Measurements from ENCODE around the gene DMD. TPM values are rescaled to one million over a fixed set of nuclear protein-coding genes. Genes with fewer than 3 reads are reported as not detected.
A peak's percentile ranks its signal among the peaks of the same experiment; 100 is the strongest.

DMD gene
- total and polyA plus RNA-seq, 2 experiments from 2014 or later, result 73.5 to 90.7 TPM

DNA sequence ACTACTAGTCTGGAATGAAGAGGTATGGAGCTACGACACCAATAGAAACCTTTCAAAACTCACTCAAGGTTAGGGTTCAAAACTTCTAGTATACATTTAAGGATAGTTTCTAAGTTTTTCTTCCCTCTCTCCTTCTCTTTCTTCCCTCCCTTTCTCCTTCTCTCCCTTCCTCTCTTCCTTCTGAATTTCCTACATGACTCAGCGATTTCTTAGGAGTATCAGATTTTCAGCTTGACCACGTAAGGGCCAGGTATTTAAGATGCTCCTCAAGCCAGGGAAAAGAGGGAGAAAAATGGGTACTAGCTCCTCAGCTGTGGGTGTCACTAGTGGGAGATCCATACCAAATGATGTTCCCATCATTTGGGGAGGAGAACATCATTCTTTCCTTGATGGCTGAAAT is 2083.6 kb downstream of the DMD start:
- no peak for DNase-seq (ENCODE audit: low read depth in 1 of 2, low spot score in 1 of 2)
- Histone ChIP-seq H3K36me3 (no peaks in the 10 kb centered on the region), H3K4me3 (no peak overlapping the region), H3K4me1 (ENCODE audit: low read depth) (peaks cover 24% of the 10 kb centered on the region), H3K27ac (no peak overlapping the region), H3K9me3 (ENCODE audit: low read depth) (no peaks in the 10 kb centered on the region), H3K27me3 (no peaks in the 10 kb centered on the region)
- TF ChIP-seq, protein P1, sequence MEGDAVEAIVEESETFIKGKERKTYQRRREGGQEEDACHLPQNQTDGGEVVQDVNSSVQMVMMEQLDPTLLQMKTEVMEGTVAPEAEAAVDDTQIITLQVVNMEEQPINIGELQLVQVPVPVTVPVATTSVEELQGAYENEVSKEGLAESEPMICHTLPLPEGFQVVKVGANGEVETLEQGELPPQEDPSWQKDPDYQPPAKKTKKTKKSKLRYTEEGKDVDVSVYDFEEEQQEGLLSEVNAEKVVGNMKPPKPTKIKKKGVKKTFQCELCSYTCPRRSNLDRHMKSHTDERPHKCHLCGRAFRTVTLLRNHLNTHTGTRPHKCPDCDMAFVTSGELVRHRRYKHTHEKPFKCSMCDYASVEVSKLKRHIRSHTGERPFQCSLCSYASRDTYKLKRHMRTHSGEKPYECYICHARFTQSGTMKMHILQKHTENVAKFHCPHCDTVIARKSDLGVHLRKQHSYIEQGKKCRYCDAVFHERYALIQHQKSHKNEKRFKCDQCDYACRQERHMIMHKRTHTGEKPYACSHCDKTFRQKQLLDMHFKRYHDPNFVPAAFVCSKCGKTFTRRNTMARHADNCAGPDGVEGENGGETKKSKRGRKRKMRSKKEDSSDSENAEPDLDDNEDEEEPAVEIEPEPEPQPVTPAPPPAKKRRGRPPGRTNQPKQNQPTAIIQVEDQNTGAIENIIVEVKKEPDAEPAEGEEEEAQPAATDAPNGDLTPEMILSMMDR (IDR thresholded peaks at IDR 0.05; ENCODE audit: low read depth, low read length), result no peak

DNA sequence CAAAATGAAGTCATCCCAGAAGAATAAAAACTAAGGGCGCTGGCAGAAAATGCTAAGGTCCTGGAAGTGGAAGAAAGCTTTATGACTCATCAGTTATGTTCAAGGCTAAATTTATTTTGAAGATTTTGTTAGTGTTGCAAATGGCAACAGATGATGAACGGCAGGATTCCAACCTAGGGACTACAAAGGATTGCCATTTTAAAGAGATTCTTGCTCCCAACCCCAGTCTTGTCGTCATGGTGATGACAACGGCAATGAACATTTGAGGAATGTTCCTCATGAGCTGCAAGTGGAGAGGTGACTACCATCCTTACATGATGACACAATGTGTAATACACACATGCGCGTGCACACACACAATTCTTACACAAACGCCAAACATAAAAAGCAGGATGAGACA is 2085.1 kb downstream of the DMD start:
- H3K36me3 ChIP-seq, result no peaks in the 10 kb centered on the region
- H3K9me3 ChIP-seq (ENCODE audit: low read depth), result no peaks in the 10 kb centered on the region
- no peaks in the 10 kb centered on the region for H3K27me3 ChIP-seq
- no peak overlapping the region for H3K4me3 ChIP-seq
- TF ChIP-seq, protein P1 (IDR thresholded peaks at IDR 0.05; ENCODE audit: low read depth, low read length), result no peak
- peaks cover 24% of the 10 kb centered on the region for H3K4me1 ChIP-seq (ENCODE audit: low read depth)
- DNase-seq (ENCODE audit: low read depth in 1 of 2, low spot score in 1 of 2), result peak in 1 of 2 donors; percentile 18
- no peak overlapping the region for H3K27ac ChIP-seq

DNA sequence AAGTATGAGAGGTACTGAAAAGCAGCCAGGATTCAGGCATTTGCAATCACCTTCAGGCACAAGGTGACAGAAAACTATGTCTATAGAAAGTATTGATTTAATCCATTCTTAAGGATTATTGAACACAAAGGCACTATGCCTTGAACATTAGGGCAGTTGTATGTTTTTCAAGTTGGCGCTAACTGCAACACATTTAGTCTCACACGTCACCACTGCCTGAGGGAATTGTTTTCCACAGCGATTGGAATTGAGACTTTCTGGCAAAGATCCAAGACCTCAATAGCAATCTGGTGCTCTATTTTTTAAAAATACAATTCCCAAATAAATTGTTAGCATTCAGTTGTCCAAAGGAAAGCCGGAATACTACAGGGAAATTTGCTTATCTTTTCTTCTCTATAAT is 2086.8 kb downstream of the DMD start:
- no peak overlapping the region for H3K4me3 ChIP-seq
- TF ChIP-seq, protein P1 (IDR thresholded peaks at IDR 0.05; ENCODE audit: low read depth, low read length), result no peak
- DNase-seq (ENCODE audit: low read depth in 1 of 2, low spot score in 1 of 2), result peak in 1 of 2 donors; percentile 34
- peaks cover 18% of the 10 kb centered on the region for H3K4me1 ChIP-seq (ENCODE audit: low read depth)
- no peaks in the 10 kb centered on the region for H3K36me3 ChIP-seq
- H3K27ac ChIP-seq, result no peak overlapping the region
- H3K27me3 ChIP-seq, result no peaks in the 10 kb centered on the region
- H3K9me3 ChIP-seq (ENCODE audit: low read depth), result no peaks in the 10 kb centered on the region

DNA sequence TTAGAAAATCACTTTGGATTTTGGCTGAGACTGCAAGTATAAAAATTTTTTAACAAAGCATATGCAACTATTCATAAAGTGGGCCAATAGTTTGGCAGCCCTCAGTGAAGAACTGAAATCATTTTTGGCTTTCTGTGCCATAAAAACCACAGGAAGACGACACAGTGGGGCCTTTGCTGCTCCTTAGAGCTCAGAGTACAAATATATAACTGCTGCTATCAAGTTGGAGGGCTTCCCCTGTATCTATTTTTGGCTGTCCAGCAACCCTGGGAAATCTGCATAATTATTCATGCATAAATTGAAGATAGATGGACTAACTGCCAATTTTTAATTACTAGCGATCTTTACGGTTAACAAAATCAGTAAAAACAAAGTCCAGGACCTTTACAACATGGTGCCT is 2088.0 kb downstream of the DMD start:
- peaks cover 18% of the 10 kb centered on the region for H3K4me1 ChIP-seq (ENCODE audit: low read depth)
- peak in 1 of 2 donors; percentile 4 for DNase-seq (ENCODE audit: low read depth in 1 of 2, low spot score in 1 of 2)
- peak overlapping the region; percentile 24 for H3K27ac ChIP-seq
- no peaks in the 10 kb centered on the region for H3K9me3 ChIP-seq (ENCODE audit: low read depth)
- no peaks in the 10 kb centered on the region for H3K27me3 ChIP-seq
- TF ChIP-seq, protein P1 (IDR thresholded peaks at IDR 0.05; ENCODE audit: low read depth, low read length), result no peak
- H3K36me3 ChIP-seq, result no peaks in the 10 kb centered on the region
- H3K4me3 ChIP-seq, result no peak overlapping the region

DNA sequence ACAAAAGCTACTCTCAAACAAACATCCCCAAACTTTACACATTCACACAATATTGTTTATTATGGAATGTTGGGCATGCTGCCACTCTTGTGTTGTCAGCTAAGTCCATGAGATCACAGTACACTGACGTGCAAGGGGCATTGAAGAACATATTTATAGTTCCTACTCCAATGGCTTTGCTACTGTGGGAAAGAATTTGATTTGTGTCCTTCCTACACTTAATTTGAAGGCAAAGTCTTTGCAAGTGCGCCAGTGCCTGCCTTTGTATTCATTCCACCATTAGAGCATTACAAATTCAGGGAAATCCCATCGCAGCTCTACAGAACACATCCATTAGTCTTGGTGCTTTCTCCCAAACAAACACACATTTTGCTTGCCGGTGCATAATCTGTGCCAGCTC is 2094.1 kb downstream of the DMD start:
- Histone ChIP-seq H3K4me1 (ENCODE audit: low read depth) (no peaks in the 10 kb centered on the region), H3K27me3 (no peaks in the 10 kb centered on the region), H3K27ac (no peak overlapping the region), H3K36me3 (no peaks in the 10 kb centered on the region), H3K4me3 (no peak overlapping the region), H3K9me3 (ENCODE audit: low read depth) (no peaks in the 10 kb centered on the region)
- TF ChIP-seq, protein P1 (IDR thresholded peaks at IDR 0.05; ENCODE audit: low read depth, low read length), result no peak
- DNase-seq (ENCODE audit: low read depth in 1 of 2, low spot score in 1 of 2), result no peak

DNA sequence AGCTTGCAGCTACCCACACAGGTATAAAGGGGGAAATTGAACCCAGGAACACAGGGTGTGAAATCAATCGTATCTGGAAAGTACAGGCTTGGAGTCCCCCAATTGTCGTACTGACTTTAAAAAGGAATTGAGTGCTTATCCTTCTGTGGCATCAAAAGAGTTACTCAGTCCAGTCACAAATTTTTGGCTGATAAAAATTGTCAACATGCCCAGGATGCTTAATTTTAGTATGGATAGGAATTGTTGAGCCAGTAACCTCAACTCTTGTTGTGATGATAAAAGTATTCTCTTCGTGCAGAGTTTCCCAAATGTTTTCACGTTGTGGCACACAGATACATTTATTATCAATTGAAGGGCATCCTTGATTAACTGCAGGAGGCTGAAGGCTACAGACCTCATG is 2096.0 kb downstream of the DMD start:
- no peaks in the 10 kb centered on the region for H3K36me3 ChIP-seq
- TF ChIP-seq, protein P1 (IDR thresholded peaks at IDR 0.05; ENCODE audit: low read depth, low read length), result no peak
- no peak overlapping the region for H3K4me3 ChIP-seq
- no peaks in the 10 kb centered on the region for H3K27me3 ChIP-seq
- H3K9me3 ChIP-seq (ENCODE audit: low read depth), result no peaks in the 10 kb centered on the region
- H3K27ac ChIP-seq, result no peak overlapping the region
- no peaks in the 10 kb centered on the region for H3K4me1 ChIP-seq (ENCODE audit: low read depth)
- no peak for DNase-seq (ENCODE audit: low read depth in 1 of 2, low spot score in 1 of 2)

All from cardiac muscle cell (in vitro differentiated cells and primary cell).